Activated CD8-positive, alpha-beta memory T cell treated with anti-CD3 and anti-CD28 coated beads for 1 hour (primary cell): ENCODE measurements around the gene CEP295NL.
"Not testable (repeated sequence)": the region's sequence is repeated elsewhere in the genome, so short reads cannot be mapped to it uniquely, and the experiment has no call there.

Experiments used
- DNase-seq, 2 donors: peaks; one replicate each; pipeline ENCODE4 v3.0.0-alpha.2; 2020; ENCODE audit warnings: low read depth in 1 of 2; ENCODE audit errors: extremely low read depth in 1 of 2

CEP295NL gene

DNA sequence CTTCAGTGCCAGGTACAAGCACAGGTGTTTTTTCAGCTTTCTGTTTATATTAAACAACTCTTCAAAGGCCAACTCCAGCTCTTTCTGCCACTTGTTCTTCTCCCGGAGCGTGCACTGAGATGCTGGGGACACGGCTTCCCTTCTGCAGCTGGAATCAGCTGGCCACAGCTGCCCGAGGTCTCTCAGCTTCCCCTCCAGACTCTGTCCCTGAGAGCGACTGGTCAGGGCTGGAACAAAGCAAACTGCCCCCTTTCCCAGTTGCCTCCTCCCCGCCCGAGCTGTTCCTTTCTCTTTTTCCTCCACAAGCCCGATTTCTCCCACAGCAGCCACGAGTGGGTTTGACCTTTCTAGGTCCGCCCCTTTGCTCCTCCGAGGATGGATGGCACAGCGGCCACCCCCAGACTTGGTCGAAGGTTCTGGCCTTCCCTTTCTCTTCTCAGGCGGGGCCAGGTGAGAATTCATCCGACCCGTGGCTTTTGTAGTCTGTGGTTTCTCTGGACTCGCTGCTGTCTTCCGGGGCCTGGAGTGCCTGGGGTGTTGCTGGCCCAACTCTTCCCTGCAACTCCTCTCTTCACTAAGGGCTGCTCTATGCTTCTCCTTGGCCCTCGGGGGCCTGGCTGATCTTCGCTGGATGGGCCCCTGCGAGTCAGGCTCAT, 11.5 kb downstream of the CEP295NL start:
- DNase-seq, result no peak

- DNase-seq, result peak in 1 of 2 donors; percentile 3
Observed at GRCh38 chr17:78890498-78890897, 12.5 kb downstream of the CEP295NL start.

DNA sequence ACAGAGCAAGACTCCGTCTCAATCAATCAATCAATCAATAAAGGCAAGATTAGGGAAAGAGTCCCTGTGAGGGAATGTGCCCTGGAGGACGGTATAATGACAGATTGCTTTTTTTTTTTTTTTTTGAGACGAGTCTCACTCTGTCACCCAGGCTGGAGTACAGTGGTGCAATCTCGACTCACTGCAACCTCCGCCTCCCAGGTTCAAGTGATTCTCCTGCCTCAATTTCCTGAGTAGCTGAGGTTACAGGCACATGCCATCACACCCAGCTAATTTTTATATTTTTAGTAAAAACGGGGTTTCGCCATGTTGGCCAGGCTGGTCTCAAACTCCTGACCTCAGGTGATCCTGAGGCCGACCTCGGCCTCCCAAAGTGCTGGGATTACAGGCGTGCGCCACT, 12.9 kb downstream of the CEP295NL start:
- not testable (repeated sequence) for DNase-seq

GRCh38 chr17:78889531-78889930, 13.5 kb downstream of the CEP295NL start:
- DNase-seq, result no peak

DNA sequence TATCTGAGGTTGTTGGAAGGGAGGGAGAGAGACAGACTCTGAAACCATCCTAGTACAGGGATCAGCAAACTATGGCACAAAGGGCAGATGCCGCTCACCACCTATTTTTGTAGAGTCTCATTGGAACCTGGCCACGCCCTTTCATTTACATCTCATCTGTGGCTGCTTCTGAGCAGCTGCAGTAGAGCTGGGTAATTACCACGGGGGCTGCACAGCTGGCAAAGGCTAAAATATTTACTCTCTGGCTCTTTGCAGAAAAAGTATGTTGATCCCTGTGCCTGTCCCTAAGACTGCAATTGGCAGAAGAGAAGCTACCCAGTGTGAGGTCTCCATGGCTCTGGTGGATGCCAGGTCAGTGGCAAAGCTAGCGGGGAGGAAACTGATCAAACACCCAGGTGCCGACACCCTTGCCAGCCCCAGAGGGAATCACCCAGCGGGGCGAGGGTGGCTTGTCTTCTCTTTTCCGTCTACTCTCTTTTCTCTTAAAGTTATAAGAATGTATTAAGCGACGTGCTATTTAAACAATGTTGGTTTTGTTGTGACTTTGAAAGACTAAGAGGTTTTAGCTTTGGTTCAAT, 14.0 kb downstream of the CEP295NL start:
- DNase-seq, result no peak

DNA sequence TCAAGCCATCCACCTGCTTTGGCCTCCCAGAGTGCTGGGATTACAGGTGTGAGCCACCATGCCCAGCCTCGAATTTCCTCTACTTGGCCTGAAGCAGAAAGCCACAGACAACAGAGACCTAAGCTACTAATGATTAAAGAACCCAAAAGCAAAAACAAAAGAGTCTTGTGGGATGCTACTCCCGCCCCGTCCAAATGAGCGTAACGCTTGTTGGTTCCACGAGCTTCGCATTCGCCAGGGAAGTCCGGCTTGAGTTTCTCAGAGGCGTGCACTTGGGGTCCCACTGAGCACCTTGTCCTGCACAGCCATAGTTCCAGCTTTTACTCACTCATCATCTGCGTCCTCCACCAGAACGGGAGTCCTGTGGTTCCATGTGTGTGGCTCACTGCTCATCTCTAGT, 16.0 kb downstream of the CEP295NL start:
- DNase-seq, result no peak

DNA sequence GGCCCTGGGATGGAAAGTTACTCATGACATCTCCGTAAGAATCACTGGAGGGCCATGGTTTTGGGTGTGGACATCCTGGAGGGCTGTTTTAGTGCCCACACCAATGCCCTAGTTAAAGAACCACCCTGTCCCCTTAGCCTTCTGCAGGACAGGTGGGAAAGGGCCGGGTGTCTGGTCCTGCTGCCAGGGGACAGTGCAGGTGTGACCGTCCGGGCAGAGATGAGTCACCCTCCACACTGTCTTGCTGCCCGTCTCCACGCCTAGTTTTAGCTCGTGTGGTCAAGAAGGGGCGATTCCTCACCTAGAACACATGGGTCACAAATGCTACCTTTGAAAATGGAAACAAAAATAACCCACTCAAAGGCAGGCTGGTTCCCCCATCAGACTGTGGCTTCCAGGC, 17.0 kb downstream of the CEP295NL start:
- DNase-seq, result no peak

DNA sequence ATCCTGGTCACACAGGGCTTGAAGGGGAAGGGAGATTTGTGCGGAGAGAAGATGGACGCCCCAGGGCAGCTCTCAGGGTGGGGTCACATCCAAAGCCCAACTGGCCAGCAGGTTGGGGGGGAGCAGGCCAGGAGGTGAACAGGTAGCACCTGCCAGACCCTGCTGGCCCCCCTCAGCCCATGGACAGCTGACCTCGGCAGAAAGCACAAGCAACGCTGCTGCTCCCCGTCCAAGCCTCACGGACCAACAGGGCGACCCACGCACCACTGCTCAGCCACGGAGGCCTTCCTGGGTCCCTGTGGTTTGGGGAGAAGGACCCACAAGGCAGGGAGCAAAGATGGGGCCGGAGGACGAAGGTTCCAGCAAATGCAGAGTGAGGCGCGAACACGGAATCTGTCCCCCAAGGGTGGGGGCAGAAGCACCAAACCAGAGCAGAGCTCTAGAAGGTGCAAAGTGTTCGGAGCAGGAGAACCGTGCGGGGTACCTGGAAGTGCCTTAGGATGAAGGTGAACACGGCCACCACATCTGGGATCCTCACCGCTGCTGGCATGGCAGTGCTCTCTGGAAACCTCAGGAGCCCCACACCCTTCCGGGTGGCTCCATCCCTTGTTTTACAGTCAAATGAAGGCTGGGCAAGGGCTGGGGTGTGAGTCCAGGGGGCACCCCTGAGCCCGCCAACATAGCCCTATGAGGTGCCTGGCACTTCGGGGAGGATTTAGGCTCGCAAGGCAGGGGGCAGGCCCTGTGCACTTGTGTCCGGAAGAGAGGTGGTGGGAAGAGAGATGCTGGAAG, 17.9 kb downstream of the CEP295NL start:
- DNase-seq, result no peak

DNA sequence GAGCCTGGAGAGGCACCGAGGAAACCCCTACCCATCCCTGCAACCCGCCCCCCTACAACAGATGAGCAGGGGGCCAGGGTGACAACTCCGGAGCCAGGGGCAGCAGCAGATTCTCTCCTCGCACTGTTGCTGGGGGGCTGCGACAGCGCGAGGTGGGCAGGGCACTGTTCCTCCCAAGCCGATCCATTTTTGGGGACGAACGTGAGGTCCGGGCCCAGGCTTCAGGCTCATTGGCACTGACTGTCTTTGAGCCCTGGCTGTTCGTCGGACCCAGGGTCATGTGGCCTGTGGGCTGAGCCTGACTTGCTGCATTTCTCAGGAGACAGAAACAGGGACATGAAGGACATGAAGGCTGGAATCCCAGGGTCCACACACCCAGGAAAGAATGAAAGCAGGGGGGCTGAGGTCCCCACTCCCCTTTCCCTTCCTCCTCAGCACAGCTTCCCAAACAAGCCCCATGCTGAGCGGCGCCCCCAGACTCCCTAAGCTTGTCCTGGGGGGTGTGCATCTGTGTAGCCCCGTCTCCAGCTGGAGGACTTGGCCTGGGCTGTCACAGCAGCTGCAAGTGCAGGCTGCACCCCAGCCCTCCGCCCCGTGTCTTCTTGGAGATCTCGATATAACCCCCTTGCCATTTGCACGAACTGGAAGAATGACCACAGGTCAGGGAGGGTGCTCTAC, 18.7 kb downstream of the CEP295NL start:
- no peak for DNase-seq

DNA sequence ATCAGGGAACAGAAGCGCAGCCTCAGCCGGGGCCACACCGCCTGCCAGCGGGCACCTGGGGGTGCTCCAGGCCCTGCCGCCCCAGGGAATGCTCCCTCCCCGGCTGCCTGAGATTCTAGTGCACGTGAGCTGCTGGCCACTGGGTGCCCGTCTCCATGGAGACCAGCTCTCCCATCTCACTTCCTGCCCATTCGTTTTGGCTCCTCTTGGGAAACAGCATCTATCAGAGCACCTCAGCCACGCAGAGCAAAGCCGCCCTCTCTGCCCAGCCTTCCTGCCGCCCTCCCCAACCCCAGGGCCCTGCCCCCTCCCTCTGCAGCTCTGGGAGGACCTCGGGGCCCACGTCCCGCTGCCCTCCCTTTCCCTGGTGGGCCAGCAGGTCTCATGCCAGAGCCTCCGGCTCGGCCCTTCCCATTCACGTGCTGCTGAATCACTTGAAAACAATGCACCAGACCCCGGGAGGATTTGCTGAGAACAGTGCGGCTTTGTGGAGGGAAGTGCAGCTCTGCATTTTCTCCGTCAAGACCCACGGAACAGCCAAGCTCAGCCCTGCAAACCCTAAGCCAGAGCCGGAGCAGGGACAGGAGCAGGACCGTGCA, 19.4 kb downstream of the CEP295NL start:
- DNase-seq, result no peak

DNA sequence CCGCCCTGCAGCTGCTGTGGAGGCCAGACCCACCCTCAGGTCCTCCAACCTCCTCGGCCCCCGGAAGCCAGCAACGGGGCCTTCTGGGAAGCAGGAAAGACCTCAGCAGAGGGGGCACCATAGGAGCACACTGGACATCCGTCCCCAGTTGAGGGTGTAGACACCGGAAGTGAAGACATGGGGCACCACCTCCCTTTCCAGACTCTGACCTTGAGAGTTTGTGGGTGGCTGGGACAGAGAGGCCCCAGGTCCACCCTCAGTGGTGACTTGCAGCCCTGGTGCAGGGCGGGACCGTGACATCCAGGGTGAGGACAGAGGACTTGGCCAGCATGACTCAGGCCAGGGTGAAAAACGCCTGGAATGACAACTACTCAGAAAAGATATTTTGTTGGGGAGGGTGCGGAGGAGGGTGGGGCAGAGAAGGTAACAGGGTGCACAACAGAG, 19.9 kb downstream of the CEP295NL start:
- no peak for DNase-seq

DNA sequence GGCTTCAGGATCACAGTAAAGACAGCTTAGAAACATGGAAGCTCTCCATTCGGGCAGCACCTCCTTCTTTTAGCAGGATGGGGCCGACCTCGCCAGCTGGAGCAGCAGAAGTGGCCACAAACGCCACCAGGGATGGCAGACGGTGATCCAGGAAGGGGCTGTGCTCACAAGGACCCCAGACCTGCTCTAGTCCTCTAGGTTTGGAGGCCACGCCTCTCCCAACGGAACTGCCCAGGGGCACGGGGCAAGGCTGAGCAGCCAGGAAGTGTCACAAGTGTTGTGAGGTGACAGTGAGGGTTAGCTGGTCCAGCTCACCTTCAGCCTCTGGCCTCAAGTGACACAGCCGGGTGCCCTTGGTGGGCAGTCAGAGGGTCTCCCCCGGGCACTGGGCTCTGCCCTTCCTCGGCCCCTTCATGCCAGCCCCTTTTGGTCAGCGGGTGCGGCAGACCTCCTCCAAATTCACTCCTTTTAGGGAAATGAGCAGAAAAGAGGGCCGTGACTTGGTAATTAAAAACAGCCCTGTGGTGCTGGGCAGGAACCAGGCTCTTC, 20.4 kb downstream of the CEP295NL start:
- no peak for DNase-seq

- no peak for DNase-seq
Observed at GRCh38 chr17:78879635-78880186, 23.3 kb downstream of the CEP295NL start.

DNA sequence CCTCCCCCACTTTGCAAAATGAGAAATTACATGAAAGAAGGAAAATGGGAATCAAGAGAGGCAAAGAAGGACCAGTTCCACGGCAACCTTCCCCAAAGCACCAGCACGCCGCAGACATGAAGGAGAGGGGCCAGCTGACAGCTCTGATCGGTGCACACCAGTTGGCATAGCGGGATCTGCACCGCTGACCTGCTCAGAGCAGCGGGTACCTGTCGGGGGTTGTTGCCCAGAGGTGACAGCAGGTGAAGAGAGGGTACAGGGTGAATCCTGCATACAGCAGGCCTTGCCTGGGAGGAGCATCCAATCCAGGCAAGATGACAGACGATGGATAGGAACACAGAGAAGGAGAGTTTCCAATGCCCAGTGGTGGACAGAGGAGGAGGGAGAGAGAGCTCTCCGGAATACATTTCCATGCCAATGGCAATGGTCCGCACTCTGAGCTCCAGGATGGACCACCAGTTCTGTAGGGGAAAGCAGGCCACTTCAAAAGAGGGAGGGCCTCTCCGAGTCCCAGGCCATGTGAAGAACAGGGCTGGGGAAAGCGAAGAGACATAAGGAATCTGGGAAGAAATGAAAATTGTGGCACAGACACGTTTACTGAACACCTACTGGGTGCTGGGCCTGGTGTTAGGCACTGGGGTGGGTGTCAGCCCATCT, 24.0 kb downstream of the CEP295NL start:
- DNase-seq, result no peak

DNA sequence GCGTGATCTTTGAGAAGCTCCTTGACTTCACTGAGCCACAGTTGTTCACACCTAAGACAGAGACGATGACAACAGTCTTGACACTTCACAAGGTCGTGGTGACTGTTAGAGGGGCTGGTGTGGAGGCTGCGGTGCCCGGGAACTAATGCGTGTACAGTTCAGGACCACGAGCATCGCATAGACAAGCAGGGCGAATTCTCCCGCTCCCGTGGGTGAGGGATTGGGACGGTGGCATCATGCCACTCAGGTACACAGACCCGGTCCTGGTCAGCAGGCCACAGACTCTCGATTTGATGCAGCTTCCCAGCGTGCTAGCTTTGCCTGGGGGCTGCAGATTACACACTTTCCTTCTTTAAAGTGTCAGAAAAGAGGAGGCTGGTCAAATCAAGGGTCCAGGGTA, 24.7 kb downstream of the CEP295NL start:
- no peak for DNase-seq

DNA sequence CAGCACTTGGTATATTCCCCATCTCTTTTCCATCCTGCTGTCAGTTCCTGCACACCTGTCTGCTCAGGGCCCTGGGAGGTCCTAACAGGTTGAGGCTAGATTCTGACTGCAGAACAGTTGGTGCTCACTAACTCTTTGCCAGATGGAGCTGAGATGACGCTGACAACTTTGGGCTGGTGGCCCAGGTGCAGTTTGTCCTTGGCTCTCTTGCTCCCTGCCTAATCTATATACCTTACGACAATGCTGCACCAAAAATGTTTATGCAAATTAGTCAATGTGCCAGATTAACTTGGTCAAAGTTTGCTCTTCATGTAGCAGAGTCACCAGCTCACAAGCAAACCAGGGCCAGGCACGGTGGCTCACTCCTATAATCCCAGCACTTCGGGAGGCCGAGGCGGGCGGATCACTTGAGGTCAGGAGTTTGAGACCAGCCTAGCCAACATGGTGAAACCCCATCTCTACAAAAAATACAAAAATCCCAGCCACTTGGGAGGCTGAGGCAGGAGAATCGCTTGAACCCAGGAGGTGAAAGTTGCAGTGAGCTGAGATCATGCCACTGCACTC, 26.0 kb downstream of the CEP295NL start:
- not testable (repeated sequence) for DNase-seq

DNA sequence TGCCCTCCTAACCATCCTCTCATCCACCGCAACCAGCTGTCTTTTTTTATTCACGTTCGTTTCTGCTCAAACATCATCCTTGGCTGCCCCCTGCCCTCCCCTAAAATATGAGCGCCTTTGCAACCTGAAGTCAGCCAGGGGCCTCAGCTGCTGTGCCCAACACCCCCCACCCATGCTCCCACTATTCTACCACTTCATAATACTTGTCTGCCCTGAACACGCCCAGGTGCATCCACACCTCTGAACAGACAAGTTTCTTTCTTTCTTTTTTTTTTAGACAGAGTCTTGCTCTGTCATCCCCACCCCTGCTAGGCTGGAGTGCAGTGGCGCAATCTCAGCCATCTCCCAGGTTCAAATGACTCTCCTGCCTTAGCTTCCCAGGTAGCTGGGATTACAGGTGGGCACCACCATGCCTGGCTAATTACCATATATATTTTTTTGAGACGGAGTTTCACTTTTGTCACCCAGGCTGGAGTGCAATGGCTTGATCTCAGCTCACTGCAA, 26.9 kb downstream of the CEP295NL start:
- DNase-seq, result no peak

DNA sequence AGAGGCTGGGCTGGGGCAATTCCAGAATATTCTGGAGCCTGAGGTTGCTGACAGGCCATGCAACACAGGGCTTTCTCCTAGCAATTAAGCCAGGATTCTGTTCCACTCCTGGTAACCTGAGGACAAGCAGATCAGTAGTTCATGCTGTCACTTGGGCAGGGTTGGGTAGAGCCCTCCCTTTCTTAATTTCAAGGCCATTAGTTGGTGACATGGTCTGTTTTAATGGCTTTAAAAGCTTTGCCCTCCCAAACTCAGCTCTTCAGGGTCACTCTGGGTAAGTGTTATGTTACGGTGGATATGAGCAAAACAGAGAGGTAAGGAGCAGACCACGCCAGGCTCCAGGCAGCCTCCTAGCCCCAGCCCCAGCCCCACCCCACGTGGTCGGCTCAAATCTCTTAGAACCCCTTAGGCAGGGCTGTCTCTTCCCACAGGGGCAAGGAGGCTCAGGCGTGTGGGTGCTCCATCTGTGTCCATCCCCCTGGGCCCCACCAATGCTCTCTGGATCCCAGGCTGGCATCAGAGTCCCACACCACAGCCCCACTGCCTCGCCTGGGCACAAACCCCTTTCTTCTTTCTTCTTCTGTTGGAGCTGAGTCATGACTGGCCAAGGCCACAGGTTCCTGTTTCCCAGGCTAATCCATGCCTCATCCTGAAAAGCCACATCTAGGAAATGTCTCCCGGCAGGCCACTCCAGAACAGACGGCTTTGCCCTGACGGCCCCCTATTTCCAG, 27.5 kb downstream of the CEP295NL start:
- no peak for DNase-seq
